Measurements from ENCODE around the gene FCHSD2. TPM values are rescaled to one million over a fixed set of nuclear protein-coding genes. Genes with fewer than 3 reads are reported as not detected.

Gene FCHSD2
- total RNA-seq, 6 experiments from 2014 or later, result 10.8 to 25.9 (median 17.8) TPM

DNA sequence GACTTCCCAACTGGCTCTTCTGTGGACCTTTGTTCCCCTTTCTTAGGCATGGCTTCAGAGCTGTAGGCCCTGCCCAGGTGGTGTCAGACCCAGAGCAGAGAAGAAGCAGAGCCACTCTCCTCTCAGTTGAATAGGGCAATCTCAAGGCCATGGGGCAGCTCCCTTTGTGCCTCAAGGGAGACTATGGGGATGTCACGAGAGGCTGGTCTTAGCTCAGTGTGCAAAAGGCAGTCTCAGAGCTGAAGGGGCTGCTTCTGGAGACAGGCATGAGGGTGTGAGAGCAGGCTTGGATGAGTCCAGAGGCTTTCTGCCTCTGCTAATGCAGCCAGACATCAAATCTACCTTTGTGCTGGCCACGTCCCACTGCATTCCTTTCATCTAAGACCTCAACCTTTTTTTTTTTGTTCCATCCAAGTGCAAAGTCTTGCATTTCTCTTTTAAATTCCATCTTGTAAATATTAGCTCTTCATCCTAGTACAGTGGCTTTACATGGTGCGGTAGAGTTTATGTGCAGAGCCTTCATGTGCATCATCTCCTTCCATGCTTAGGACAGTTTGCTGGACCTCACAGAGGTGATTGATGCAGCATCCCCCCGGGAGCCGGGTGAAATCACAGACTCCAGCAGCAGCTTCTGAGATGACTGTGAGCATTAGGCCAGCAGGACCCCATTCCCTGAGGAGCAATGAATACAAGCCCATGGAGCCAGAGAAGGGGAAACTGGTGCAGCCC lies 34.2 kb upstream of the FCHSD2 start:
- intact Hi-C loops (cut with DNase I), result loop anchor here (5.0 to 10.0 kb wide), 2 partner anchors 252 to 344 kb away; no protein-coding TSS in a partner anchor
- Histone ChIP-seq H3K4me3 (no peak overlapping the region), H3K36me3 (no peaks in the 10 kb centered on the region), H3K27me3 (no peaks in the 10 kb centered on the region), H3K9me3 (no peaks in the 10 kb centered on the region), H3K4me1 (peaks cover 0 to 41% (median 6%) of the 10 kb centered on the region in 4 donors), H3K27ac (peak overlapping the region in 2 of 3 donors; percentile 61 to 81)
- WGBS (ENCODE audit: insufficient coverage, low coverage, low lambda C conversion rate, missing lambda C conversion rate), result 89% methylated on average over 3 of the region's 5 CpGs
- TF ChIP-seq, protein P1, sequence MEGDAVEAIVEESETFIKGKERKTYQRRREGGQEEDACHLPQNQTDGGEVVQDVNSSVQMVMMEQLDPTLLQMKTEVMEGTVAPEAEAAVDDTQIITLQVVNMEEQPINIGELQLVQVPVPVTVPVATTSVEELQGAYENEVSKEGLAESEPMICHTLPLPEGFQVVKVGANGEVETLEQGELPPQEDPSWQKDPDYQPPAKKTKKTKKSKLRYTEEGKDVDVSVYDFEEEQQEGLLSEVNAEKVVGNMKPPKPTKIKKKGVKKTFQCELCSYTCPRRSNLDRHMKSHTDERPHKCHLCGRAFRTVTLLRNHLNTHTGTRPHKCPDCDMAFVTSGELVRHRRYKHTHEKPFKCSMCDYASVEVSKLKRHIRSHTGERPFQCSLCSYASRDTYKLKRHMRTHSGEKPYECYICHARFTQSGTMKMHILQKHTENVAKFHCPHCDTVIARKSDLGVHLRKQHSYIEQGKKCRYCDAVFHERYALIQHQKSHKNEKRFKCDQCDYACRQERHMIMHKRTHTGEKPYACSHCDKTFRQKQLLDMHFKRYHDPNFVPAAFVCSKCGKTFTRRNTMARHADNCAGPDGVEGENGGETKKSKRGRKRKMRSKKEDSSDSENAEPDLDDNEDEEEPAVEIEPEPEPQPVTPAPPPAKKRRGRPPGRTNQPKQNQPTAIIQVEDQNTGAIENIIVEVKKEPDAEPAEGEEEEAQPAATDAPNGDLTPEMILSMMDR (IDR thresholded peaks at IDR 0.05), result no peak
- no peak for TF ChIP-seq POLR2A (IDR thresholded peaks at IDR 0.05)
- no peak for ATAC-seq
- DNase-seq, result peak in 1 of 3 donors; percentile 31

DNA sequence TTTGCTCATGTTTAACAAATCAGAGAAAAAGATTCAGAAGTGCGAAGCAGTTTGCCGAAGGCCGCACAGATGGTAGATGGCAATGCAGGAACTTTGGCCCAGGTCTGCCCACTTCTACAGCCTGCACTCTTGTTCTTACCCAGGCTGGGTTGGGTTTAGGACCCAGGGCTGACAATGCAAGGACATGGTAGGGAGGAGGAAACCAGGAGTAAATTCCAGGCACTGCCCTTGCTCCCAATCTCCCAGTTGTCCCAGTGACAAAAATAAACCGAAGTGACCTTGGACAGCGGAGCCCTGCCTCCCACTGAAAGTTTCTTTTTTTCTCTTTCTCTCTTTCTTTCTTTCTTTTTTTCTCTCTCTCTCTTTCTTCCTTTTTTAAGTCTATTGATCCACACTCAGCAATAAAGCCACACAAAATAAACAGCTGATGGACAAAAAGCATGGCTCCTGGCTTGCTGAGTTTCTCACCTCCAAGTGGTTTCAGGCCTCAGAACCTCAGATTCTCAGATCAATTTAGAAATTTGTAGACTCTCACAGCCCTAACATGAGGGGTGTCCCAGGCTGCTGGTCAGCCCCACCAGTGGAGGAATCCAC lies 33.5 kb upstream of the FCHSD2 start:
- TF ChIP-seq POLR2A (IDR thresholded peaks at IDR 0.05), result no peak
- TF ChIP-seq, protein P1 (IDR thresholded peaks at IDR 0.05), result no peak
- DNase-seq (peak in 1 of 3 donors; percentile 61), ATAC-seq (peak; percentile 40 to 64 (median 44))
- no peak overlapping the region for H3K4me3 ChIP-seq
- WGBS (ENCODE audit: insufficient coverage, low coverage, low lambda C conversion rate, missing lambda C conversion rate), result 53% methylated on average over 5 of the region's 5 CpGs
- intact Hi-C loops (cut with DNase I), result loop anchor here (5.0 to 10.0 kb wide), 2 partner anchors 251 to 343 kb away; no protein-coding TSS in a partner anchor
- H3K27ac ChIP-seq, result peak overlapping the region in 2 of 3 donors; percentile 61 to 81
- no peaks in the 10 kb centered on the region for H3K27me3 ChIP-seq
- H3K9me3 ChIP-seq, result no peaks in the 10 kb centered on the region
- peaks cover 0 to 41% (median 6%) of the 10 kb centered on the region in 4 donors for H3K4me1 ChIP-seq
- H3K36me3 ChIP-seq, result no peaks in the 10 kb centered on the region

DNA sequence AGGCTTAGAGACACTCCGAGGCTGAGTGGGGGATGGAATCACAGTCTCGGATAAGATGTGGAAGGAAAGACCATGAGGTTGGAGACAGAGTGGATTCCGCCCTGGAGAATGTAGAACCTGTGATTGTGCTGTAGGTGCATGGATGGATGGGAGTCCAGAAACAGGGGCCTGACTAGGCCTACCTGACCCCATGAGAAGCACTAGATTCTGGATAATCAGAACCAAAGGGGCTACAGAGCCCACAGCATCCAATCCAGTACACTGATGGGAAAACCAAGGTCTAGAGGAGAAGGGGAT lies 32.3 kb upstream of the FCHSD2 start:
- WGBS (ENCODE audit: insufficient coverage, low coverage, low lambda C conversion rate, missing lambda C conversion rate), result 89% methylated on average over 3 of the region's 3 CpGs
- peak overlapping the region in 1 of 3 donors; percentile 81 for H3K27ac ChIP-seq
- H3K4me3 ChIP-seq, result no peak overlapping the region
- no peak for ATAC-seq
- no peaks in the 10 kb centered on the region for H3K9me3 ChIP-seq
- H3K4me1 ChIP-seq, result peaks cover 0 to 41% (median 6%) of the 10 kb centered on the region in 4 donors
- H3K27me3 ChIP-seq, result no peaks in the 10 kb centered on the region
- no peak for DNase-seq
- no peak for TF ChIP-seq POLR2A (IDR thresholded peaks at IDR 0.05)
- TF ChIP-seq, protein P1 (IDR thresholded peaks at IDR 0.05), result no peak
- no peaks in the 10 kb centered on the region for H3K36me3 ChIP-seq
- intact Hi-C loops (cut with DNase I), result loop anchor here in 1 of 2 donors (10.0 kb wide), 1 partner anchor 250 kb away; no protein-coding TSS in a partner anchor

GRCh38 chr11:73173755-73174494 lies 31.8 kb upstream of the FCHSD2 start:
- ATAC-seq (peak; percentile 66 to 89 (median 77)), DNase-seq (peak; percentile 86 to 96 (median 95))
- Histone ChIP-seq H3K36me3 (no peaks in the 10 kb centered on the region), H3K27me3 (no peaks in the 10 kb centered on the region), H3K4me3 (no peak overlapping the region), H3K4me1 (peaks cover 0 to 41% (median 6%) of the 10 kb centered on the region in 4 donors), H3K27ac (peak overlapping the region in 1 of 3 donors; percentile 81), H3K9me3 (no peaks in the 10 kb centered on the region)
- WGBS (ENCODE audit: insufficient coverage, low coverage, low lambda C conversion rate, missing lambda C conversion rate), result 52% methylated on average over 8 of the region's 11 CpGs
- intact Hi-C loops (cut with DNase I), result loop anchor here in 1 of 2 donors (10.0 kb wide), 1 partner anchor 249 kb away; no protein-coding TSS in a partner anchor
- TF ChIP-seq, protein P1 (IDR thresholded peaks at IDR 0.05), result peak in 1 of 4 donors; percentile 40
- no peak for TF ChIP-seq POLR2A (IDR thresholded peaks at IDR 0.05)
